ENCODE results near the gene ABCG1.

DNA sequence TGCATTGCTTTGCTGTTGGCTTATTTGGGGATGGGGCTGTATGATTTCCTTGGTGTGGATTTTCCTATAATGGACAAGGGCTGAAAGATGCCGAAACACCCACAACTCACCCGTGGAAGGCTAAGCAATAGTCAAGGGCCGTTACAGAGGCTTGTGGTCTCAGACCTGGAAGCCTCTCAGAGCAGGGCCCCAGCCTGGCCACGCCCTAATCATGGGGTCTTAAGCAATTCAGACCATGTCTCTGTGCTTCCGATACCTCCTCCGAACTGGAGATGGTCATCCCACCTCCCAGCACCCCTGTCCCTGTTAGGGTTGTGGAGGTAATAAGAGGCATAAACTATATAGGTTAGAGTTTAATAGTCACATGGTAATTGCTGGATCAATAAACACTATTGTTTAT lies 3.4 kb downstream of the ABCG1 start:
- TF ChIP-seq, protein P1, sequence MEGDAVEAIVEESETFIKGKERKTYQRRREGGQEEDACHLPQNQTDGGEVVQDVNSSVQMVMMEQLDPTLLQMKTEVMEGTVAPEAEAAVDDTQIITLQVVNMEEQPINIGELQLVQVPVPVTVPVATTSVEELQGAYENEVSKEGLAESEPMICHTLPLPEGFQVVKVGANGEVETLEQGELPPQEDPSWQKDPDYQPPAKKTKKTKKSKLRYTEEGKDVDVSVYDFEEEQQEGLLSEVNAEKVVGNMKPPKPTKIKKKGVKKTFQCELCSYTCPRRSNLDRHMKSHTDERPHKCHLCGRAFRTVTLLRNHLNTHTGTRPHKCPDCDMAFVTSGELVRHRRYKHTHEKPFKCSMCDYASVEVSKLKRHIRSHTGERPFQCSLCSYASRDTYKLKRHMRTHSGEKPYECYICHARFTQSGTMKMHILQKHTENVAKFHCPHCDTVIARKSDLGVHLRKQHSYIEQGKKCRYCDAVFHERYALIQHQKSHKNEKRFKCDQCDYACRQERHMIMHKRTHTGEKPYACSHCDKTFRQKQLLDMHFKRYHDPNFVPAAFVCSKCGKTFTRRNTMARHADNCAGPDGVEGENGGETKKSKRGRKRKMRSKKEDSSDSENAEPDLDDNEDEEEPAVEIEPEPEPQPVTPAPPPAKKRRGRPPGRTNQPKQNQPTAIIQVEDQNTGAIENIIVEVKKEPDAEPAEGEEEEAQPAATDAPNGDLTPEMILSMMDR (IDR thresholded peaks at IDR 0.05): no peak
- no peak for TF ChIP-seq POLR2A (IDR thresholded peaks at IDR 0.05)

All from heart left ventricle (tissue), 13 donors.